ENCODE data around the gene CCDC138. TPM values are rescaled to one million over a fixed set of nuclear protein-coding genes. Genes with fewer than 3 reads are reported as not detected.
"Not testable (repeated sequence)": the region's sequence is repeated elsewhere in the genome, so short reads cannot be mapped to it uniquely, and the experiment has no call there.

Gene CCDC138
- 3.5 and 4.3 TPM in 2 replicates for total RNA-seq (2022)
- percentile 72 among the genes with signal in this experiment for Bru-seq, nascent RNA
- BruChase-seq, experiment 1, labeled RNA remaining after a 6-hour chase: percentile 70 among the genes with signal in this experiment
- BruChase-seq, experiment 2, labeled RNA remaining after a 2-hour chase: percentile 69 among the genes with signal in this experiment
- long read RNA-seq, transcript CCDC138-201 (15 exons, 2,383 nt): major isoform, 7 of 19 reads
- long read RNA-seq, partial matches to known transcripts: 0 of 19 reads
- long read RNA-seq, other reads (novel, unspliced or antisense): 10 of 19 reads

GRCh38 chr2:108786354-108787215 lies at the start of gene CCDC138:
Gene CCDC138, plus strand, starts transcription at chr2:108786771. Its CDS starts 52 bp downstream, at chr2:108786823.
- POLR2A ChIA-PET: interaction anchor here (1.4 to 1.7 kb wide), 3 partner anchors 9 to 68 kb away, joined by 3 to 8 read pairs (median 5); partner anchors contain the start of gene RANBP2
- intact Hi-C loops (cut with micrococcal nuclease): no loop called here
- H3K9me3 Mint-ChIP-seq (ENCODE audit: unreplicated experiment): no peaks in the 10 kb centered on the region
- peak within 1 kb of the TSS; percentile 93 for H3K27ac Mint-ChIP-seq (ENCODE audit: low read depth, unreplicated experiment)
- no peak for TF ChIP-seq CTCF (IDR thresholded peaks at IDR 0.05; ENCODE audit: unreplicated experiment)
- H3K4me3 Mint-ChIP-seq (ENCODE audit: unreplicated experiment): peak within 1 kb of the TSS; percentile 95
- no peaks in the 10 kb centered on the region for H3K27me3 Mint-ChIP-seq (ENCODE audit: insufficient read depth, unreplicated experiment)
- H3K4me1 Mint-ChIP-seq (ENCODE audit: insufficient read depth, unreplicated experiment): peaks cover 5% of the 10 kb centered on the region
- no TSS peak for BruUV-seq (replicated peaks)
- peak; percentile 89 for DNase-seq (ENCODE audit: unreplicated experiment)
- H3K36me3 Mint-ChIP-seq (ENCODE audit: insufficient read depth, unreplicated experiment): peaks cover 38% of the 10 kb centered on the region
- CTCF ChIA-PET: no interaction called here

- DNase-seq (ENCODE audit: unreplicated experiment); H3K4me3 Mint-ChIP-seq (ENCODE audit: unreplicated experiment); H3K9me3 Mint-ChIP-seq (ENCODE audit: unreplicated experiment); intact Hi-C loops (cut with micrococcal nuclease); H3K27me3 Mint-ChIP-seq (ENCODE audit: insufficient read depth, unreplicated experiment); H3K27ac Mint-ChIP-seq (ENCODE audit: low read depth, unreplicated experiment); BruUV-seq (replicated peaks); H3K4me1 Mint-ChIP-seq (ENCODE audit: insufficient read depth, unreplicated experiment); POLR2A ChIA-PET: not testable (repeated sequence)
- CTCF ChIA-PET: interaction anchor here (0.6 kb wide), 1 partner anchor 27 kb away, joined by 3 read pairs; no protein-coding TSS in a partner anchor
- peaks cover 64% of the 10 kb centered on the region for H3K36me3 Mint-ChIP-seq (ENCODE audit: insufficient read depth, unreplicated experiment)
These were observed 28.6 kb upstream of the CCDC138 start for GRCh38 chr2:108757973-108758372.

GRCh38 chr2:108762618-108763017 lies 24.0 kb upstream of the CCDC138 start:
- CTCF ChIA-PET; BruUV-seq (replicated peaks); intact Hi-C loops (cut with micrococcal nuclease); POLR2A ChIA-PET; H3K27ac Mint-ChIP-seq (ENCODE audit: low read depth, unreplicated experiment); H3K9me3 Mint-ChIP-seq (ENCODE audit: unreplicated experiment); H3K4me1 Mint-ChIP-seq (ENCODE audit: insufficient read depth, unreplicated experiment); H3K4me3 Mint-ChIP-seq (ENCODE audit: unreplicated experiment); H3K27me3 Mint-ChIP-seq (ENCODE audit: insufficient read depth, unreplicated experiment); DNase-seq (ENCODE audit: unreplicated experiment): not testable (repeated sequence)
- peaks cover 65% of the 10 kb centered on the region for H3K36me3 Mint-ChIP-seq (ENCODE audit: insufficient read depth, unreplicated experiment)

GRCh38 chr2:108766671-108767070 lies 19.9 kb upstream of the CCDC138 start:
- POLR2A ChIA-PET; H3K27ac Mint-ChIP-seq (ENCODE audit: low read depth, unreplicated experiment); H3K4me1 Mint-ChIP-seq (ENCODE audit: insufficient read depth, unreplicated experiment); CTCF ChIA-PET; BruUV-seq (replicated peaks); DNase-seq (ENCODE audit: unreplicated experiment); H3K4me3 Mint-ChIP-seq (ENCODE audit: unreplicated experiment); H3K27me3 Mint-ChIP-seq (ENCODE audit: insufficient read depth, unreplicated experiment); H3K9me3 Mint-ChIP-seq (ENCODE audit: unreplicated experiment); intact Hi-C loops (cut with micrococcal nuclease): not testable (repeated sequence)
- peaks cover 58% of the 10 kb centered on the region for H3K36me3 Mint-ChIP-seq (ENCODE audit: insufficient read depth, unreplicated experiment)

- BruUV-seq (replicated peaks); H3K4me1 Mint-ChIP-seq (ENCODE audit: insufficient read depth, unreplicated experiment); intact Hi-C loops (cut with micrococcal nuclease); CTCF ChIA-PET; H3K4me3 Mint-ChIP-seq (ENCODE audit: unreplicated experiment); H3K27me3 Mint-ChIP-seq (ENCODE audit: insufficient read depth, unreplicated experiment); H3K27ac Mint-ChIP-seq (ENCODE audit: low read depth, unreplicated experiment); POLR2A ChIA-PET; DNase-seq (ENCODE audit: unreplicated experiment); H3K9me3 Mint-ChIP-seq (ENCODE audit: unreplicated experiment): not testable (repeated sequence)
- peaks cover 62% of the 10 kb centered on the region for H3K36me3 Mint-ChIP-seq (ENCODE audit: insufficient read depth, unreplicated experiment)
These were observed 18.7 kb upstream of the CCDC138 start for GRCh38 chr2:108767859-108768258.
